Mesothelial cell of epicardium (in vitro differentiated cells): ENCODE measurements around the gene ALX3. TPM values are rescaled to one million over a fixed set of nuclear protein-coding genes. Genes with fewer than 3 reads are reported as not detected.

Experiments used
- DNase-seq, 2 experiments: peaks; one replicate each; pipeline ENCODE4 v3.0.0; 2021; ENCODE audit warnings: low spot score in 2 of 2; ENCODE audit not compliant: unreplicated experiment in 2 of 2
- H3K27ac Mint-ChIP-seq: 2 replicates; pipeline ENCODE4 v1.8.0; 2021; ENCODE audit warnings: mixed read lengths
- H3K27me3 Mint-ChIP-seq: 2 replicates; pipeline ENCODE4 v1.8.0; 2021; ENCODE audit warnings: low read depth, mixed read lengths
- H3K36me3 Mint-ChIP-seq: 2 replicates; pipeline ENCODE4 v1.8.0; 2021; ENCODE audit warnings: mixed read lengths
- H3K4me1 Mint-ChIP-seq: 2 replicates; pipeline ENCODE4 v1.8.0; 2021; ENCODE audit warnings: mixed read lengths
- H3K4me3 Mint-ChIP-seq: 2 replicates; pipeline ENCODE4 v1.8.0; 2021; ENCODE audit warnings: mild to moderate bottlenecking, moderate library complexity, mixed read lengths
- H3K9me3 Mint-ChIP-seq: 2 replicates; pipeline ENCODE4 v1.8.0; 2021; ENCODE audit warnings: mixed read lengths
- CTCF ChIP-seq: fragments of 200-600 bp; sonication (generic); IDR thresholded peaks from one replicate; pipeline ENCODE4 v1.5.0; 2021; ENCODE audit warnings: antibody characterized with exemption; ENCODE audit not compliant: unreplicated experiment
- total RNA-seq: library from RNA; stranded (reverse); gene quantifications from 3 replicates; pipeline ENCODE4 v1.2.1, GENCODE V29; 2021

Gene ALX3
- total RNA-seq, 1 donor from 2014 or later = 127 TPM

GRCh38 chr1:110074166-110074565 lies 3.7 kb upstream of the ALX3 start:
- Mint-ChIP-seq H3K36me3 (peaks cover 41% of the 10 kb centered on the region), H3K27me3 (no peaks in the 10 kb centered on the region), H3K4me1 (peaks cover 49% of the 10 kb centered on the region), H3K4me3 (no peak overlapping the region), H3K27ac (no peak overlapping the region), H3K9me3 (no peaks in the 10 kb centered on the region)
- no peak for DNase-seq
- no peak for TF ChIP-seq CTCF

GRCh38 chr1:110070282-110070669 lies 196 bp downstream of the ALX3 start:
- Mint-ChIP-seq H3K27me3 (peaks cover 5% of the 10 kb centered on the region), H3K4me1 (peaks cover 69% of the 10 kb centered on the region), H3K36me3 (peaks cover 32% of the 10 kb centered on the region), H3K27ac (peak overlapping the region; percentile 98), H3K9me3 (no peaks in the 10 kb centered on the region), H3K4me3 (peak overlapping the region; percentile 85)
- DNase-seq = peak in 1 of 2 experiments; percentile 67
- no peak for TF ChIP-seq CTCF

DNA sequence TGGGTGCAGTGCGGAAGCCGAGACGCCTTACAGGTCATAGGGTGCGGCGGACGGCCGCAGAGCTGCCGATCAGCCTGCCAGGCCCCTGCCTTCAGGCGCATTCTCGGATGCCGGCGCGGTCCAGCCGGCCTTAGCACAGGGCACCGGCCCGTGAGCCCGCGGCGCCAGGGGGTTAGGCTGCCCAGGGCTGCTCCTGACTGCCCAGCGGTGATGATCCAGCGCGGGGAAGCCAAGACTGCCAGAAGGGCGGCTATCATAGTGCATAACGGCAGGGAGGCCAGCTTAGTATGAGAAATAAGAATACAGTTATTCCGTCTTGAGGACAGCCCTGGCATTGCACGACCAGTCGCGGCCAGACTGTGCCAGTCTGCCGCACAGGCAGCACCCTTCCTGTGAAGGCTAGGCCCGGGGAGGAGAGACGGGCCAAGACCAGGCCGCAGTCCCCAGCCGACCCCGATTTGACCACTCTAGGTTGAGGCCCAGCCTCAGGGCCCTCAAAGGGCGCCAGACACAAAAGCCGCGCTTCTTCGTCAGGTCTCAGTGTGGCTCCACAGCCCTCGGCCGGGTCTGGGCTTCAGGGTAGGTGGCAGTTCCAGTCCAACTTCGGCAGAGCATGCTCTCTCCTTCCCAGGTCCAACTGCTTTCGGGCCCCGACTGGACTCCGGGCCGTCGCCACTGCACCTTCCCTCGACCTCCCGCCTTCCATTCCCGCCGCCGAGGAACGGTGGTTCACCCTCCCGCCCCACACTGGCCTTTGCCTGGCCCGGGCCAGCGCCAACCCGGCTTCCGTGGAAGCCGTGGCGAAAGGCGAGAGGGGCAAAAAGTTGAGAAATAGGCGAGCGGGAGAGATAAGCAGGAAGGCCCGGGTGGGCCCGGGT lies 829 bp downstream of the ALX3 start:
- Mint-ChIP-seq H3K27me3 (peaks cover 5% of the 10 kb centered on the region), H3K27ac (peak overlapping the region; percentile 98), H3K4me1 (peaks cover 71% of the 10 kb centered on the region), H3K4me3 (peak overlapping the region; percentile 85), H3K36me3 (peaks cover 29% of the 10 kb centered on the region), H3K9me3 (no peaks in the 10 kb centered on the region)
- DNase-seq = peak in 1 of 2 experiments; percentile 63
- no peak for TF ChIP-seq CTCF

GRCh38 chr1:110068646-110069403 lies 1.6 kb downstream of the ALX3 start:
- Mint-ChIP-seq H3K27me3 (peaks cover 5% of the 10 kb centered on the region), H3K4me1 (peaks cover 71% of the 10 kb centered on the region), H3K9me3 (no peaks in the 10 kb centered on the region), H3K27ac (peak overlapping the region; percentile 98), H3K36me3 (peaks cover 24% of the 10 kb centered on the region), H3K4me3 (peak overlapping the region; percentile 85)
- DNase-seq = peak in 1 of 2 experiments; percentile 51
- TF ChIP-seq CTCF = no peak

DNA sequence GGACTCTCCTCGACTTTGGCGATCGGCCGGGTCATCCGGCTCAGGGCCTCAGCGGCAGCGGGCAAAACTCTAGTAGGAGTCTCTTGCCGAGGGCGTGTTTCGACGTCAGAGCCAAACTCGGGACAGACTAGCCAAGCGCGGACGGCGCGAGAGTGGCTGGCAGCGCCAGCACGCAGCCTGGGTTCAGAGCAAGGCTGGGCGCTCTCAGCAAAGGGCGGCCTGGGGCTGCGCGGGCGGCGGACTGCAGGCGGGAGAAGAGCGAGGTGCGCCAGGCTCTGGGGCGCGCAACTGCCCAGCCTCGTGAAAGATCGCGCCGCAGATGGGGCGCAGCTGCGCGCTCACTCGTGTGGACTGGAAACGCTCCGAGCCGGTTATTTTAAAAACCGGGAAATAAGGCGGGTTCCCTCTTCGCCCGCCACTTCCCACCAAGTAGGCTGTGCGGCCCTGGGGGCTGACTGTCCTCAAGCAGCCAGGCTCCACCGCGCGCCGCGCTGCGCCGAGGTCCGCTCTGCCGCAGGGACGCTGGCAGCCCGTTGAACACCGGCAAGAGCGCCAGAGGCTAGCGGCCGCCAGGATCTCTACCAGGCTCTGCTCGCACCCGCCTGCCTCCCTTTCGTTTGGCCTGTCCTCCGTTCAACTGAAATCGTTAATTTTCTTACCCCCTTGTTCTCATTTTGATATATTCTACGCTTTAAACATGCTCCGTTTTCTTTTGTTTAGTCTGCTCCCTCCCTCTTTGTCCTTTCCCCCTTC lies 2.4 kb downstream of the ALX3 start:
- H3K4me3 Mint-ChIP-seq = peak overlapping the region; percentile 85
- peaks cover 21% of the 10 kb centered on the region for H3K36me3 Mint-ChIP-seq
- H3K27me3 Mint-ChIP-seq = peaks cover 5% of the 10 kb centered on the region
- no peak for TF ChIP-seq CTCF
- peaks cover 72% of the 10 kb centered on the region for H3K4me1 Mint-ChIP-seq
- H3K9me3 Mint-ChIP-seq = no peaks in the 10 kb centered on the region
- peak overlapping the region; percentile 98 for H3K27ac Mint-ChIP-seq
- DNase-seq = peak in 1 of 2 experiments; percentile 60
